Breast epithelium (tissue), 3 donors: Measurements from ENCODE around the gene TEAD1.

ENCODE experiments used
- CTCF ChIP-seq, 3 donors: fragments of 450-650 bp; IDR thresholded peaks; one replicate each; pipeline ENCODE4 v1.5.1; 2016 to 2017; ENCODE audit warnings: antibody characterized with exemption in 3 of 3, mild to moderate bottlenecking in 3 of 3, moderate library complexity in 3 of 3
- POLR2A ChIP-seq: fragments of 450-650 bp; IDR thresholded peaks from one replicate; pipeline ENCODE4 v1.6.1; 2016; ENCODE audit warnings: antibody characterized with exemption, mild to moderate bottlenecking, moderate library complexity

GRCh38 chr11:12653729-12654128, 20.5 kb upstream of the TEAD1 start:
- TF ChIP-seq POLR2A, result no peak
- TF ChIP-seq CTCF (IDR thresholded peaks at IDR 0.05), result no peak
